HG03280 (cell line): ENCODE results near the gene MAPK8IP2.
"Not testable (repeated sequence)": the region's sequence is repeated elsewhere in the genome, so short reads cannot be mapped to it uniquely, and the experiment has no call there.

Source experiments
- ATAC-seq: cut with Tn5 transposase; IDR thresholded peaks from one replicate; pipeline ENCODE4 v1.9.1; 2021; ENCODE audit warnings: mild to moderate bottlenecking, moderate library complexity; ENCODE audit not compliant: unreplicated experiment

Gene MAPK8IP2

DNA sequence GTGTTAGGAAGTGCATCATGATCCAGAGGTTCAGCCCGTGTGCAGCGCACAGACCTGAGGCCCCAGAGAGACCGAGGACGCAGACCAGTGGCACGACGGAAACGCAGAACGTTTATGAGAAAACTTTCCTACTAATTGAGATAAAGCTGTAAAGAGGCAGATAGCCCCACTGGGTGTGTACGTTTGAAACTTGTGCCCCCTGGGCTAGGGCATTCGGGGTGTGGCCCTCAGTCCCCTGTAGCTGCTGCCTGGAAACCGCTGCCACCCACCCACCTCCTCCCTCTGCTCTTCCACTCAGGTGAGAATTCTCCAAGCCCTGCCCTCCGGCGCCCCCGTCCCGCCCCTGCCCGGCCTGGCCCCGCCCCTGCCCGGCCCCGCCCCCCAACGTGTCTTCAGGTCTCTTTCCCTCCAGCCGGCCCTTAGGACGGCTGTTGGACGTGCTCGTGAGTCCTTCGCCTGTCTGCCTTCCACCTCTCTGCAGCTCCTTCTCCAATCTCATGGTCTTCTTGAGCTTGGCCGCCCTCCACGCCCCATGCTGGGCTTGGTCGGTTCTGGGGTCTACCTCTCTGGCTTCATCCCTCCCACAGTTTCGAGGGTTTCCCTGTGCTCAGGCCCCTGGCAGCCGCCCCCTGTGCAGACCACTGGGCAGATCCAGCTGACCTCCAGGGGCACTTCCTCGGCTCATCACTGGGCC lies 12.1 kb downstream of the MAPK8IP2 start:
- ATAC-seq = no peak

- ATAC-seq = no peak
Measured at GRCh38 chr22:50613291-50613981, 12.8 kb downstream of the MAPK8IP2 start.

DNA sequence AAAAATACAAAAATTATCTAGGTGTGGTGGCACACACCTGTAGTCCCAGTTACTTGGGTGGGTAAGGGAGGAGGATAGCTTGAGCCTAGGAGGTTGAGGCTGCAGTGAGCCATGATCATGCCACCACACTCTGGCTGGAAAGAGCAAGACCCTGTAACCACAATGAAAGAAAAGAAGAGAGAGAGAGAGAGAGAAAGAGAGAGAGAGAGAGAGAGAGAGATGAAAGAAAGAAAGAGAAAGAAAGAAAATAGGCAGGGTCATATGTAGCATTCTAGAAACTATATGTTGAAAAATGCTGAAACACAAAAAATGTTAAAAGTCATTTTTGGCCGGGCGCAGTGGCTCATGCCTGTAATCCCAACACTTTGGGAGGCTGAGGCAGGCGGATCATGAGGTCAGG lies 13.7 kb downstream of the MAPK8IP2 start:
- not testable (repeated sequence) for ATAC-seq

- peak; percentile 60 for ATAC-seq
Measured at GRCh38 chr22:50620593-50621355, 20.2 kb downstream of the MAPK8IP2 start.

- ATAC-seq = peak; percentile 42
Measured at GRCh38 chr22:50621356-50621880, 20.8 kb downstream of the MAPK8IP2 start.

GRCh38 chr22:50621948-50622722 lies 21.5 kb downstream of the MAPK8IP2 start:
- no peak for ATAC-seq

- no peak for ATAC-seq
Measured at GRCh38 chr22:50622723-50623327, 22.2 kb downstream of the MAPK8IP2 start.

DNA sequence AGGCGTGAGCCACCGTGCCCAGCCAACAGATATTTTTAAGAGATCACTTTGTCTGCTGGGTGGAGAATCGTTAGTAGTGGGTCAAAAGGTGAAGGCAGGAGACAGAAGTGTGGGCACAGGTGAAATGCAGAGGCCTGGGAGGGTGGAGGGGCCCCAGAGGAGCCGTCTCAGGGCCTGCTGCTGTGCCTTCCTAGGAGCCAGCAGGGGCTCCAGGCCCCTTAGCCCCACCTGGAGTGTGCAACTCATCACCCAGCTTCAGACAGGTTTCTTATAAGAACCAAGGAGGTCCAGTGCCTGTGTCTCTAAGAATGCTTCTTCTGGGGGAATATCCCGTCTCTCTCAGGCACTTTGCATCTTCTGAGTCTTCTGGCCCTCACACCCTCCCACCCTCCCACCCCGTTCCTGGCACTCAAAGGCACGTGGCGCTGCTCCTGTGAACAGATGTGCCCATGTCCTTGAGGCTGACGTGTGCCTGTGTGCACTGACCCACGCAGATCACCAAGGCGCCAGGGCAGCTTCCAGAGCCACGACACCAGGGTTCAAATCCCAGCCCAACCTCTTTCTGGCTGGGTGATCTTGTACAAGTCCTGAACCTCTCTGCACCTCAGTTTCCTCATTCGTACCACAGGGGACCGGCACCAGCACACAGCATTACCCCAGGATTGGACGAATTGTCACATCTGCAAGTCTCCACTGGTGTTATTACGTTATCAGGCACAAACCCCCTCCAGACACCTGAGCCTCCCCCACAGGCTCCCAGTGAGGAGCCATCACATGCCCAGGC lies 23.9 kb downstream of the MAPK8IP2 start:
- no peak for ATAC-seq

DNA sequence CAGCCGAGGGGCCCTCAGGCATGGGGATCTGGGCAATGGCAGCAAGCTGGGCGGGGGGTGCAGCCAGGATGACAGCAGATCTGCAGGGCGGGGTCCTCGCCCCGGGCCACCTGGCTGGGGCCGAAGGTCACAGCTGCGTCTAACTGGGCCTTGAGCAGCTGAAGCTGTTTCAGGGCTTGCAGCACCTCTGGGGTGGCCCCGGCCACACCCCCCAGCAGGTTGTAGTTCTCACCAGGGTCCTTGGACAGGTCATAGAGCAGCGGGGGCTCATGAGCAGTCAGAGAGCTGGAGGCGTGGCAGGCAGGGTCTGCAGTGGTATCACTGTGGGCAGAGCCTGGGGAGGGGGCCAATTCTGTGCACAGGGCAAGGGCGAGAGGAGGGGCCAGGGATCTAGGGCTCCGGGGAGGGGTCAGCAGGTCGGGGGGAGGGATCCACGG lies 24.6 kb downstream of the MAPK8IP2 start:
- ATAC-seq = no peak

DNA sequence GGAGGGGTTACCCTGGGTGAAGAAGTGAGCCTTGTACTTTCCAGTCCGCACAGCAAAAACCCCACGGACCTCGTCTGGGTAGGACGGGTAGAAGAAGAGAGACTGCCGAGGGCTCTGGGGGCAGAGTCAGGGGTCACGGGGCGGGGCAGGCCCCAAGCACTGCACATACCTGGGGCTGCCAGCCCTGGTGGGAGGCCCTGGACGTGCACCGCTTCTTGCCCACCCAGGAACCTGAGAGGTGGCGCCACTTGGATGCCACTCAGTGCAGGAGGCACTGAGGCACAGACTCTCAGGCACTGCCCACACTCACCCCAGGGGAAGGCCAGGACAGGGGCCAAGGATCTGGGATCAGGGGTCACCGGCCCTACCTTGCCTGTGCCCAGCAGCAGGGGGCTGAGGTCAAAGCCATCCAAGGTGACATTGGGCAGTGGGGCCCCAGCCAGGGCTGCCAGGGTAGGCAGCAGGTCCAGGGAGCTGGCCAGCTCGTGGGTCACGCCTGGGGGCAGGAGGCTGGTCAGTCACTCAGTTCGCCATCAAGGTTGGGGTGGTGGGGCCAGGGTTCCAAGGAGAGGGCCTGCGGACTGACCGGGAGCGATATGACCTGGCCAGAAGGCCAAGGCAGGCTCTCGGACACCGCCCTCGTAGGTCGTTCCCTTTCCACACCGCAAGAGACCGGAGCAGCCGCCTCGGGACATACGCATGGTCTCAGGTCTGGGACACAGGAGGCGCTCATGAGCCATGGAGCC lies 25.1 kb downstream of the MAPK8IP2 start:
- no peak for ATAC-seq

- ATAC-seq = no peak
Measured at GRCh38 chr22:50626314-50626849, 25.8 kb downstream of the MAPK8IP2 start.

DNA sequence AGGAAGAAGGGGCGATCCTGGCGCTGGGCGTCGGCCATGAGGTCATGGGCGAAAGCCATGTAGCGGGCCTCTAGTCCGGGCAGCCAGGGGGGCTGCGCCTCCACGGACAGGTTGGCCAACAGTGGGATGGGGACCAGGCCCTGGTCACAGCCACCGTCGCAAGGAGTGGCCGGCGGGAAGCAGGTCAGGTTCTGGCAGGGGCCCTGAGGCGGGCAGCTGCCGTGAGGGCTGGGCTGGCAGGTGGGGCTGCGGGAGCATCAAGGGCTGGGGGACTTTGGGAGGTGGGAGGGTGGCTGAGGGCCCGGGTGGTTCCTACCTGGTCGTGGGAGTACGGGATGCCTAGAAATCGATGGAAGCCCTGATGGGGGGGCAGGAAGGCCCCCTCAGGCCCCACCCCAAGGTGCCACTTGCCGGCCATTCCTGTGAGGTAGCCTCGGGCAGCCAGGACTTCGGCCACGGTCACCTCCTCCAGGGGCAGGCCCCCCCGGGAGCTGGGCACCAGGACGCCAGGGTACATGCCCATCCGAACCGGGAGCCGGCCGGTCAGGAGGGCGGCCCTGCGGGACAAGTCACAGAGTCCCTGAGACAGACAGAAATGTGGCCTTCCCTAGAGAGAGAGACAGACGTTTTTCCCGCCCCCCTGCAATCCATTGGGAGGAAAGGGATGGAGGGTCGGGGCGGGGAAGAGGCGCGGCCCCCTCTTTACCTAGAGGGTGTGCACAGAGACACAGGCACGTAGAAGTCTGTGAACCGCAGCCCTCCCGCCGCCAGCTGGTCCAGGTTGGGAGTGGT lies 26.5 kb downstream of the MAPK8IP2 start:
- ATAC-seq = no peak

GRCh38 chr22:50627642-50628542 lies 27.3 kb downstream of the MAPK8IP2 start, which contains the start of gene ARSA:
TSS of gene ARSA (minus strand) at chr22:50628152. CDS start at chr22:50627779, 373 bp downstream.
- ATAC-seq = peak; percentile 81

GRCh38 chr22:50628543-50629134 lies 28.0 kb downstream of the MAPK8IP2 start:
- peak; percentile 3 for ATAC-seq

DNA sequence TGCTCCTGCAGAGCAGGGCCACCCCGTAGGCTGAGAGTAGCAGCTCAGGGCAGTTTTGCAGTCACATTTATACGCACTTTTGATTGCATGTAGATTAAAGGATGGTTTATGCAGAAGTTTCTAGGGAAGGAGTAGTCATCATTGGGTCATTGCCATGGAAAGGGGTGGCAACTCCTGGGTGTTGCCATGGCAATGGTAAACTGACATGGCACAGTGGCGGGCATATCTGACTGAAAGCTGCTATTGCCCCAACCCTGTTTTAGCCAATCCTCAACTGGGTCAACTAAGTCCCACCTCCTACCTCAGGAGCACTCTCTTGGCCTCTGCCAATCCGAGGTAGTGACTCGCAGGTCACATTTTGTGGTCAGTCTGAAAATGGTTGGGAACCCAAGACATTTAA lies 29.8 kb downstream of the MAPK8IP2 start:
- ATAC-seq = no peak

GRCh38 chr22:50633086-50633485 lies 32.5 kb downstream of the MAPK8IP2 start:
- ATAC-seq = no peak
